Natural killer cell (primary cell): Measurements from ENCODE around the gene BUB1. TPM values are rescaled to one million over a fixed set of nuclear protein-coding genes. Genes with fewer than 3 reads are reported as not detected.
"Not testable (repeated sequence)": the region's sequence is repeated elsewhere in the genome, so short reads cannot be mapped to it uniquely, and the experiment has no call there.

ENCODE experiments used
- ATAC-seq, 3 donors: fragments of 150-1000 bp in 2 of 3; fragments of 200-7000 bp in 1 of 3; cut with Tn5 transposase; 1 replicate in 1 of 3; 2 replicates in 2 of 3; pipeline ENCODE4 v1.10.0; 2021; ENCODE audit warnings: mild to moderate bottlenecking in 2 of 3, moderate library complexity in 2 of 3
- DNase-seq, 2 donors: peaks; one replicate each; pipeline versions ENCODE4 v3.0.0 to v3.0.0-alpha.2; 2013 to 2021; ENCODE audit warnings: mixed read lengths in 1 of 2
- H3K27ac ChIP-seq: one replicate; pipeline ENCODE4 v1.5.1; 2013; ENCODE audit warnings: mild to moderate bottlenecking, low read length
- H3K27me3 ChIP-seq: one replicate; pipeline ENCODE4 v1.6.1; 2013; ENCODE audit warnings: low read length; ENCODE audit not compliant: control insufficient read depth, insufficient read depth
- H3K36me3 ChIP-seq: one replicate; pipeline ENCODE4 v1.6.1; 2013; ENCODE audit warnings: low read length; ENCODE audit not compliant: control insufficient read depth, insufficient read depth
- H3K4me1 ChIP-seq: one replicate; pipeline ENCODE4 v1.6.1; 2013; ENCODE audit warnings: low read length; ENCODE audit not compliant: control insufficient read depth, insufficient read depth
- H3K4me3 ChIP-seq: one replicate; pipeline ENCODE4 v1.5.1; 2013; ENCODE audit warnings: low read length
- H3K9me3 ChIP-seq: one replicate; pipeline ENCODE4 v1.6.1; 2013; ENCODE audit warnings: low read length; ENCODE audit not compliant: control insufficient read depth, insufficient read depth
- H3K27ac Mint-ChIP-seq, 2 donors: one replicate each; pipeline ENCODE4 v1.8.0; 2022; ENCODE audit warnings: mild to moderate bottlenecking in 2 of 2, mixed read lengths in 2 of 2, moderate library complexity in 1 of 2
- H3K27me3 Mint-ChIP-seq, 2 donors: one replicate each; pipeline ENCODE4 v1.8.0; 2022; ENCODE audit warnings: low read depth in 2 of 2, mixed read lengths in 2 of 2
- H3K36me3 Mint-ChIP-seq: one replicate; pipeline ENCODE4 v1.8.0; 2022; ENCODE audit warnings: mixed read lengths
- H3K4me1 Mint-ChIP-seq, 2 donors: one replicate each; pipeline ENCODE4 v1.8.0; 2022; ENCODE audit warnings: mixed read lengths in 2 of 2
- H3K4me3 Mint-ChIP-seq: one replicate; pipeline ENCODE4 v1.8.0; 2022; ENCODE audit warnings: mild to moderate bottlenecking, moderate library complexity, mixed read lengths
- H3K9me3 Mint-ChIP-seq, 2 donors: one replicate each; pipeline ENCODE4 v1.8.0; 2022; ENCODE audit warnings: mixed read lengths in 2 of 2
- CTCF ChIP-seq: fragments of 200-600 bp; IDR thresholded peaks from one replicate; pipeline ENCODE4 v1.8.0; 2022; ENCODE audit warnings: antibody characterized with exemption
- WGBS: methylation state at CpG from one replicate; pipeline ENCODE4 v1.1.7; 2013; ENCODE audit warnings: missing lambda C conversion rate; ENCODE audit not compliant: insufficient coverage; 5-methylcytosine and 5-hydroxymethylcytosine counted together
- intact Hi-C: fragments of 100-400 bp; cut with micrococcal nuclease; formaldehyde crosslinking; loops from one replicate; pipeline ENCODE4 v1.14.2; 2022
- total RNA-seq, 4 donors: library from RNA; stranded (reverse); fragments of 120-200 nt in 1 of 4; gene quantifications; one replicate each; pipeline versions ENCODE4 v1.2.3 to v1.2.4, GENCODE V29; 2013 to 2022

Gene BUB1
- total RNA-seq, 3 donors from 2014 or later (not counting 1 experiment from before 2014, with no cell fraction given) = 2.3 to 4.2 (median 2.7) TPM

GRCh38 chr2:110691612-110692258 is 13.9 kb upstream of the BUB1 start:
- intact Hi-C loops = no loop called here

GRCh38 chr2:110690083-110690965 is 12.5 kb upstream of the BUB1 start:
- Mint-ChIP-seq H3K4me1 (peaks cover 6 to 10% of the 10 kb centered on the region in 2 donors), H3K27me3 (peaks cover 31 to 48% of the 10 kb centered on the region in 2 donors), H3K4me3 (no peak overlapping the region), H3K27ac (no peak overlapping the region), H3K9me3 (no peaks in the 10 kb centered on the region), H3K36me3 (no peaks in the 10 kb centered on the region)
- Histone ChIP-seq H3K4me1 (no peaks in the 10 kb centered on the region), H3K4me3 (no peak overlapping the region), H3K9me3 (peaks cover 8% of the 10 kb centered on the region), H3K36me3 (no peaks in the 10 kb centered on the region), H3K27ac (no peak overlapping the region), H3K27me3 (no peaks in the 10 kb centered on the region)
- no peak for TF ChIP-seq CTCF
- intact Hi-C loops = no loop called here
- no peak for ATAC-seq
- no peak for DNase-seq
- WGBS = 96% methylated on average over 2 of the region's 4 CpGs

More at GRCh38 chr2:110691612-110692258, 13.9 kb upstream of the BUB1 start:
- WGBS = 93% methylated on average over 11 of the region's 11 CpGs
- Histone ChIP-seq H3K36me3 (no peaks in the 10 kb centered on the region), H3K4me3 (no peak overlapping the region), H3K4me1 (no peaks in the 10 kb centered on the region), H3K27ac (no peak overlapping the region), H3K9me3 (peaks cover 8% of the 10 kb centered on the region), H3K27me3 (no peaks in the 10 kb centered on the region)
- no peak for DNase-seq
- H3K4me3 Mint-ChIP-seq = no peak overlapping the region
- TF ChIP-seq CTCF = no peak
- H3K4me1 Mint-ChIP-seq = peaks cover 9 to 13% of the 10 kb centered on the region in 2 donors
- H3K27ac Mint-ChIP-seq = no peak overlapping the region
- H3K27me3 Mint-ChIP-seq = peaks cover 29 to 40% of the 10 kb centered on the region in 2 donors
- no peak for ATAC-seq
- no peaks in the 10 kb centered on the region for H3K9me3 Mint-ChIP-seq
- H3K36me3 Mint-ChIP-seq = no peaks in the 10 kb centered on the region

GRCh38 chr2:110688594-110689091 is 10.8 kb upstream of the BUB1 start:
- TF ChIP-seq CTCF = no peak
- Histone ChIP-seq H3K4me3 (no peak overlapping the region), H3K4me1 (no peaks in the 10 kb centered on the region), H3K27me3 (no peaks in the 10 kb centered on the region), H3K36me3 (no peaks in the 10 kb centered on the region), H3K27ac (no peak overlapping the region), H3K9me3 (peaks cover 8% of the 10 kb centered on the region)
- Mint-ChIP-seq H3K9me3 (no peaks in the 10 kb centered on the region), H3K27me3 (peaks cover 33 to 58% of the 10 kb centered on the region in 2 donors), H3K36me3 (no peaks in the 10 kb centered on the region), H3K4me1 (peaks cover 0 to 5% of the 10 kb centered on the region in 2 donors), H3K27ac (no peak overlapping the region), H3K4me3 (no peak overlapping the region)
- ATAC-seq = no peak
- WGBS = 81% methylated on average over 5 of the region's 5 CpGs
- intact Hi-C loops = no loop called here
- no peak for DNase-seq

- ATAC-seq, H3K9me3 Mint-ChIP-seq, H3K4me1 ChIP-seq, intact Hi-C loops, H3K36me3 Mint-ChIP-seq, H3K27ac ChIP-seq, H3K27me3 ChIP-seq, H3K4me1 Mint-ChIP-seq, H3K4me3 Mint-ChIP-seq, DNase-seq, H3K36me3 ChIP-seq, H3K27ac Mint-ChIP-seq, H3K4me3 ChIP-seq, H3K9me3 ChIP-seq: not testable (repeated sequence)
- peaks cover 35 to 58% of the 10 kb centered on the region in 2 donors for H3K27me3 Mint-ChIP-seq
- WGBS = 83% methylated on average over 9 of the region's 9 CpGs
Observed at GRCh38 chr2:110687775-110688484, 10.1 kb upstream of the BUB1 start.
